Left forelimb (tissue), 1 donor: Measurements from ENCODE around the gene AURKA.
"Not testable (repeated sequence)": the region's sequence is repeated elsewhere in the genome, so short reads cannot be mapped to it uniquely, and the experiment has no call there.

Source experiments
- DNase-seq: peaks from one replicate; pipeline ENCODE4 v3.0.0-alpha.2; 2018; ENCODE audit warnings: low spot score

AURKA gene

DNA sequence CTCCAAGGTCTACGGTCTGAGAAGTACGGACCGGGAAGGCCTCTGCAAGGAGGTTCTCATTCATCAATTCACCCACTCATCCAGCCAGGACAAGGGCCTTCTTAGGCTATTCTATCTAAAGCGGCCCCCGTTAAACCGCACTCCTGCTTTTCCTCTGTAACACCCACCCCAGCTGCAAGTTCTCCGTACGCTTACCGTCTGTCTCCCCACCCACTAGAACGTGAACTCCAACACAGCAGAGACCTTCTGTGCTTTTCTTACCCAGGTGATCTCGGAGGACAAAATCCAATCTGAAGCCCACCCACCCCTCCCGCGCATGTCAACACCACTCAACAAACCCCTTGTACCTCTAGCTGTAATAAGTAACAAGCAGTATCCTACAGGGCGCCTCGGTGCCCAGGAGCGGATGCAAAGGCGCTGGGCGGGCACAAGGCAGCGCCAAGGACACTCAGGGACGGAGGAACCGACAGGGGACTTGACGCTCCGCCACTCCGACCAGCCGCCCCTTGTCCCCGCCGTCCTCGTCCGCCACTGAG lies 351 bp downstream of the AURKA start:
- no peak for DNase-seq

DNA sequence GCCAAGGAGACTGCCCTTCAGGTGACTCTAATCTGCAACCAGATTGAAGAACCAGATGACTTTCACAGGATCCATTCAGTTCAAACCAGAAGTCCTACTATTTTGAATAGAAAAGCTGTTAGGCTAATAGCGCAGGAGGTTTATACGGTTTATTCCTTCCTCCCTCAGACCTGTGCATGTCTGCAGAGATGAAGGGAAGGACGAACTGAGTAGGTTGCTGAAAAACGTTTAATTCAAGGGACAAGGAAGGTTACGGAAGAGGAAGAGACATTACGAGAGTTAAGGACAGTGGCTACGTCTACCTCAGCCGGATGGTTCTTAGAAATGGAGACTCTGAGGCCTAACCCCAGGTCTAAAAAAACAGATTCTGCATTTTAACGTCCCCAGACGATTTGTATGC lies 978 bp downstream of the AURKA start:
- DNase-seq = no peak

DNA sequence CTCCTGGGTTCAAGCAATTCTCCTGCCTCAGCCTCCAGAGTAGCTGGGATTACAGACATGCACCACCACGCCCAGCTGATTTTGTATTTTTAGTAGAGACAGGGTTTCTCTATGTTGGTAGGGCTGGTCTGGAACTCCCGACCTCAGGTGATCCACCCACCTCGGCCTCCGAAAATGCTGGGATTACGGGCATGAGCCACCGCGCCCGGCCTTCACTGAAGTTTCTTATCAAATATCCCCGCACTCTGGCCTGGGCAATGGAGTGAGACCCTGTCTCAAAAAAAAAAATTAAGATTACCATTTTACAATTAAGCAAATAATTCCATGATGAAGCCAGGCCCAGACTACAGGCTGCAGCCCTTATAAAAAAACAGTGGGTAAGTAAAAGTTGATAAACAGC lies 1.6 kb downstream of the AURKA start:
- not testable (repeated sequence) for DNase-seq

DNA sequence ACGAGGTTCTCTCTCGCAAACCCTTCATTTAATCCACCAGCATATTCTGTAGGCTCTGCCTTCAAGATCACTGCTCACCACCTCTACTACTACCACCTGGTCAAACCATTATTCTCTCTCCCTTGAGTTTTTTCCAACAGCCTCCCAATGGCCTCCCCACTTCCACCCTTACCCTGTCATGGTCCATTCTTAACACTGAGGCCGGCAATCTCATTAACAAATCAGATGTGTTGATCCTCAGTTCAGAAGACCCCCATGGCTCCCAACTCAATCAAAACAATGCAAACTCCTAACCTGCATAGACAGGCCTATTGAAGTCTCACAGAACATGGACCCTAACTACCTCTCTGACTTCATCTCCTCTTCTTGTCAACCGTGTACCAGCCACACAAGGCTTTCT lies 2.2 kb downstream of the AURKA start:
- DNase-seq = no peak

- no peak for DNase-seq
These were observed 3.1 kb downstream of the AURKA start for GRCh38 chr20:56388882-56389281.

- DNase-seq = no peak
These were observed 5.8 kb downstream of the AURKA start for GRCh38 chr20:56386219-56386618.

DNA sequence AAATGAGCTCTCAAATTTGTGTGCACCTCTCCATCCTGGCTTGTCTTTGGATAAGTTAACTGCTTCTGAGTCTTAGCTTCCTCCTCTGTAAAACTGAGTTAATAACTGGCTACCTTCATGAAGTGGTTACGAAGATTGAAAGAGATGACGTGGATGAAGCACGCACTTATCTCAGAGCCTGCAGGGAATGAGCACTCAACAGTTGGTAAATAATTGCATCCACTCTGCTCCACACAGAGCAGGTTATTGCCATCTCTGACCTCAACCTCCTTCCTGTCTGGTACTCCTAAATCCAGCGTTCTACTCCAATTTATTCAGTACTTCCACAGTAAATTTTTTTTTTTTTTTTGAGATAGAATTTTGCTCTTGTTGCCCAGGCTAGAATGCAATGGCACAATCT lies 6.9 kb downstream of the AURKA start:
- no peak for DNase-seq

- no peak for DNase-seq
These were observed 8.7 kb downstream of the AURKA start for GRCh38 chr20:56383334-56383733.

DNA sequence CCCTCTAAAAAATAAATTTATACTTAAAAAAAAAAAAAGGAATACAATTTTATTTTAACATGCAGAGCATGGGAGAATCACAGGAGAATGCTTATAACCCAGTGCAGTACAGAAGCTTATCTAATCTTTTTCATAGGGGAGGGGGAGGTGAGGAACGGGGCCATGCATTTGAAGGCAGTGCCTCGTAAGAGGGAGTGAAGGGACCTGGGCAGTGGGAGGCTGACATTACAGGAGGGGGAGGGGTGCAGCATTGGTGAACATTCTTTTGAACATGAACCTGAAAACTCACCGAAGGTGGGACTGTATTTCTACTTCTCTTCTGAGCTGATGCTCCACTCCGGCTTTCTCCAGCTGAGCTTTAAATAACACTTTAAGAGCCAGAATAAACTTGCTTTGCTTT lies 9.3 kb downstream of the AURKA start:
- DNase-seq = no peak

DNA sequence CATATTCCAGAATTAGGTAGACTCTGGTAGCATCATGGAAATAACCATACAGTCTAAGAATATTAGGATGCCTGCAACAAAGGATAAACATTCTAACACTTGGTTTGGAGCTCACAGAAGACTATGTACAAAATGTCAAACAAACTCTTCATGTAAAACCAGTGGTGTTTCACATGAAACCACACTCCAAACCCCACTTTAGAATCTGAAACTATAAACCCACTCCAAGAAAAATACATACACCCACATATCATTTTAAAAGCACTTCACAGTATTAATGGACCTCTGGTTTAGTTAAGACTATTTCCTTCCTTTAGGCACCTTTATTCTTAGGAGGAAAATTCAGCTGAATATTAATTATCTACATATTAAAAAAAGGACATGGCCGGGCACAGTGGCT lies 10.5 kb downstream of the AURKA start:
- DNase-seq = no peak

- DNase-seq = no peak
These were observed 11.6 kb downstream of the AURKA start for GRCh38 chr20:56380375-56380774.

DNA sequence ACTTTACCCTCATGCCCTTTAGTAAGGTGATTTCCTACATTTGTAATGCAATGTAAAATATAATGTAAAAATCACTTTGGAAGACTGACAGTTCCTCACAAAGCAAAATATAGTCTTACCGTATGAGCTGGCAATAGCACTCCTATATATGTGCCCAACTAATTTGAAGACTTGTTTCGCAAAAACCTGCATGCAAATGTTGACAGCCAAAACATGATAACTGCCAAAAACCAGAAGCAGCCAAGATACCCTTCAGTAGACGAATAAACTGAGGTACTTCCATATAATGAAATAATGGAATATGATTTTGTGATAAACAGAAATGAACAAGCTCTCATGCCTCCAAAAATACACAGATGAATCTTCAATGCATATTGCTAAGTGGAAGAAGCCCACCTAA lies 13.6 kb downstream of the AURKA start:
- DNase-seq = no peak

DNA sequence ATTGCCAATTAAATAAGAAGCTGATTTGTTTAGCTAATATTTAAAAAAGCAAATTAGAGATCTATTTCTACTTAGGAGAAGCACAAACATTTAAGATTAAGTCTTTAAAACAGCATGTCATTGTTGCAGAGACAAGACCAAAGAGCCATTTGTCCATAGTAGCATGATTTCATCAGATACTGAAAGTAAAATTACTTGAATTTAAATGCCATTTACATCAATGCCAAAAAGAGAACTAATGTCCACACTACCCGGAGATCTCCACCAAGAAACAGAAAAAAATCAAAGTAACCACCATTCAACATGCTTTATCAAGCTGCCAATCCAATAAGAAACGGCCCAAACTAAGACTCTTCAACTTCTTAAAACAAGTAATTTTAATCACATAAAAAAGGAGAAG lies 15.7 kb downstream of the AURKA start:
- no peak for DNase-seq

- DNase-seq = no peak
These were observed 18.1 kb downstream of the AURKA start for GRCh38 chr20:56373942-56374341.

DNA sequence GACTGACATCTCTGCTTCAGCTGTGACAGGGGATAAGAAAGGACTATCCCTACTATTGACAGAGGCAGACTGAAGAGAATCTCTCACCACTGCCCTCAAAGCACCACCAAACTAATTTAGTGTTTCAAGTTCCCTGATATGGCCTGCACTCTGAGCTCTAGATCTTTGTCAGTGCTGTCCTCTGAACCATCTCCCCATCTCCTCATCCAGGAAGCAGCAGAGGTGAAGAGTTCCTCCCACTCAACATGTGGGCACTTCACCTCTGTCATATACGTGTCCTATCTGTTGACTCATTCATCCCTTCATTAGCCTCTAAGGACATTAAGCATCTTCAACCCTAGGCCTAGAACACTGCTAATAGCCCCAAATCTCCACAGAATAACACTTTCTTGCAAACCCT lies 19.2 kb downstream of the AURKA start:
- no peak for DNase-seq

DNA sequence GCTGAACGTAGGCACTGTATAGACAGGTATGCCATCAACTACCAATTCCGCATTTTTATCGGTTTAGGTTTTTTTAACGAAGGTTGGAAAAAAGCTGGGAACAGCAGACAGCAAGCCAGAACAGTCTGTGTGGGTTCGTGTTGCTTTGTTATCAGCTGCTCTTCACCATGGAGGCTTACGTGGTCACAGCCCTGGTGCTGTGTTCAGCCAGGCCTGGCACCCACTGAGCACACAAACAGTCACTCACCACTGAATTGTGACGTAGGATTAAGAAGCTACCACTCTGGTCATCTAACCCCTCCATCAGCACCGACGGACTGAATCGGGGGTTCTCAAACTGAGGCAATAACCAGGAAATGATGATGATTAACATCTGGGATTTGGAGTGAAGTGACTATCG lies 20.0 kb downstream of the AURKA start:
- no peak for DNase-seq

GRCh38 chr20:56369179-56369578 lies 22.8 kb downstream of the AURKA start:
- DNase-seq = no peak

DNA sequence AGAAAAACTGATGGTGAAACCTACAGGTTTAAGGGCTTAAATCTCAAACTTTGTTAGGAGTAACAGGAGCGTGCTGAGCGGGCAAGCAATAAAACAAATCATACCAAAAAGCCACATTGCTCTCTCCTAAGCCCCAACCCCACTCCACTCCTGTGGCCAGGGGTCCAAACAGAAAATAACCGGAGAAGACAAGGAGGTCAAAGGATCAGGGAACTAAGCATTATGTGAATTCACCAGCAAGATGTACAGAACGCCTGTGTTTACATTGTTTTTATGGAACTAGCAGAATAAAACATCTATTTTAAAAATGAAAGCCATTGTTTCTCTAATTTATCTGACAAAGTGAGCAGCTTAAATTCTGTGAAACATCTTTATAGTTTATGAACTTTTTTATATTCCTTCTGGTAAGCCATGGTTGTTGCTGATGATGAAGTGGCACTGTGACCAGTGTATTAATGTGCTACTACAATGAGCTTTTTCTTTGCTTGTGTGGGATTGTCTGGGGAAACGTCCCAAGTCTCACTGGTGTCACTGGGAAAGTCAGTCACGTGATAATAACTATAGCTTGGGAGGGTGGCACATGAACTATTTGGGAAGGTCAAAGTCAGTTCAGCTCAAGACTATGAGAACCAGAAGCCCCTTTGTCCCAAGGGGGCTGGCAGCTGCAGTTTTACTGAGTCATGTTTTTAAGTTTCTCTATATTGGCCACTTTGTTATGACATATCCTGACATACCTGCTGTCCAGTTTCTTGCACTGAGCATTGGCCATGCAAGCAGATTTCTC lies 23.5 kb downstream of the AURKA start:
- no peak for DNase-seq

GRCh38 chr20:56363491-56363890 lies 28.5 kb downstream of the AURKA start:
- DNase-seq = no peak

GRCh38 chr20:56362833-56363413 lies 29.1 kb downstream of the AURKA start:
- no peak for DNase-seq

GRCh38 chr20:56361900-56362299 lies 30.1 kb downstream of the AURKA start:
- no peak for DNase-seq

DNA sequence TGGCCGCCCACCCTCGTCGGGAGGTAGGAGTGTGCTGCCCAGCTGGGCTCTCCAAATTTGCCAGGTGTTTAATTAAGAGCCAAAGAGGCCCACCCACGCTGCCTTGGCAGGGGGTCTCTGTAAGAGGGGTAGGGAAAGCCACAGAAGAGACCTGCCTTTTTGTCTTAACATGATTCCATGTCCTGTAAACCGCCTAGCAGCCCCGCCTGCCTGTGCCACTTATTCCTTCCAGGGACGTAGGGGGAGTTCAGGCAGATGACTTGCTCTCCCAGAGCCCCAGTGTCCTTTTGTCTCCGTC lies 31.2 kb downstream of the AURKA start:
- DNase-seq = no peak

GRCh38 chr20:56360133-56360907 lies 31.7 kb downstream of the AURKA start:
- DNase-seq = no peak
